HepG2 (cell line): Measurements from ENCODE around the gene NUDT1. TPM values are rescaled to one million over a fixed set of nuclear protein-coding genes. Genes with fewer than 3 reads are reported as not detected.

ENCODE experiments used
- ATAC-seq: fragments of 200-7000 bp; cut with Tn5 transposase; 3 replicates; pipeline ENCODE4 v1.9.1; 2020; ENCODE audit warnings: mild to moderate bottlenecking, moderate library complexity
- BruUV-seq: library from RNA; stranded (reverse); fragments of 400-500 nt; replicated peaks from 2 replicates; lab custom pipeline; 2021; lab: Mats Ljungman, UMichigan
- CTCF ChIA-PET: fragments of 300-600 bp; formaldehyde crosslinking; extraction: SDS; loops from one replicate; lab custom pipeline; 2021; ENCODE audit warnings: low total read pairs, inconsistent platforms, low intra/inter-chr PET ratio; lab: Yijun Ruan, JAX
- POLR2A ChIA-PET: fragments of 350-600 bp; sonication (Branson Sonifier 250); formaldehyde crosslinking; loops from one replicate; lab custom pipeline; 2020; ENCODE audit warnings: antibody characterized with exemption, inconsistent platforms; lab: Yijun Ruan, JAX
- DNase-seq: peaks from one replicate; pipeline ENCODE4 v3.0.0-alpha.2; 2015; ENCODE audit warnings: low spot score
- FAIRE-seq: peaks from 3 replicates; lab custom pipeline; 2011; peaks lifted over from hg19 to GRCh38; lab: Jason Lieb, UNC
- H2AFZ ChIP-seq: one replicate; pipeline ENCODE4 v1.6.1; 2011; ENCODE audit warnings: low read length, inconsistent platforms
- H3K27ac ChIP-seq: fragments of 300-600 bp; 3 replicates; pipeline ENCODE4 v1.8.0; 2011; ENCODE audit warnings: mixed run types, mild to moderate bottlenecking, mixed read lengths, low read length, inconsistent platforms; ENCODE audit not compliant: insufficient read depth; ENCODE audit errors: extremely low read length
- H3K27me3 ChIP-seq, 2 experiments: fragments of 200-600 bp in 1 of 2; 2 replicates in 1 of 2; 3 replicates in 1 of 2; pipeline versions ENCODE4 v1.6.0 to v1.8.0; 2011; ENCODE audit warnings: low read length in 2 of 2, mild to moderate bottlenecking in 2 of 2, moderate library complexity in 2 of 2, inconsistent platforms in 1 of 2; ENCODE audit not compliant: insufficient read depth in 2 of 2, control insufficient read depth in 1 of 2
- H3K36me3 ChIP-seq, 2 experiments: fragments of 200-600 bp in 1 of 2; replicated peaks in 1 of 2; 2 replicates in 1 of 2; 3 replicates in 1 of 2; pipeline versions ENCODE4 v1.5.1 to v1.8.0; 2011; ENCODE audit warnings: low read length in 2 of 2, inconsistent platforms in 1 of 2; ENCODE audit not compliant: insufficient read depth in 2 of 2, control insufficient read depth in 1 of 2
- H3K4me1 ChIP-seq: 2 replicates; pipeline ENCODE4 v1.5.1; 2012; ENCODE audit warnings: low read length, inconsistent platforms; ENCODE audit not compliant: insufficient read depth
- H3K4me2 ChIP-seq: 2 replicates; pipeline ENCODE4 v1.6.0; 2011; ENCODE audit warnings: low read depth, low read length, inconsistent platforms
- H3K4me3 ChIP-seq, 3 experiments: fragments of 200-600 bp in 1 of 3; sonication (generic), shearing (Covaris generic) in 1 of 3; replicated peaks in 1 of 3; 2 replicates each; pipeline ENCODE4 v1.5.1; 2011 to 2016; ENCODE audit warnings: low read length in 3 of 3, inconsistent platforms in 2 of 3, low read depth in 2 of 3, mild to moderate bottlenecking in 2 of 3, control low read depth in 1 of 3, mixed read lengths in 1 of 3; ENCODE audit not compliant: insufficient read depth in 1 of 3
- H3K79me2 ChIP-seq: one replicate; pipeline ENCODE4 v1.6.1; 2011; ENCODE audit warnings: low read length, inconsistent platforms; ENCODE audit not compliant: insufficient read depth
- H3K9ac ChIP-seq: 2 replicates; pipeline ENCODE4 v1.6.0; 2011; ENCODE audit warnings: mild to moderate bottlenecking, low read depth, low read length, inconsistent platforms; ENCODE audit not compliant: insufficient read depth
- H3K9me3 ChIP-seq: 2 replicates; pipeline ENCODE4 v1.5.1; 2012; ENCODE audit warnings: mild to moderate bottlenecking, low read length
- H4K20me1 ChIP-seq: 2 replicates; pipeline ENCODE4 v1.6.0; 2011; ENCODE audit warnings: inconsistent platforms, mild to moderate bottlenecking, low read length, moderate library complexity; ENCODE audit not compliant: insufficient read depth
- AGO1 ChIP-seq: fragments of 200-400 bp; formaldehyde crosslinking; IDR thresholded peaks from 2 replicates; pipeline ENCODE4 v1.6.1; 2017; ENCODE audit warnings: mild to moderate bottlenecking, low read depth, low read length, moderate library complexity; ENCODE audit not compliant: poor library complexity, severe bottlenecking
- FOSL2 ChIP-seq: sonication (generic); formaldehyde crosslinking; IDR thresholded peaks from 2 replicates; pipeline ENCODE4 v1.4.0; 2020; ENCODE audit warnings: missing genetic modification reagents
- KLF11 ChIP-seq: IDR thresholded peaks from 2 replicates; pipeline ENCODE4 v1.6.1; 2016; ENCODE audit warnings: missing compliant biosample characterization
- NFRKB ChIP-seq: fragments of 450-650 bp; IDR thresholded peaks from 2 replicates; pipeline ENCODE4 v1.6.1; 2017
- ZNF296 ChIP-seq: sonication (generic); formaldehyde crosslinking; conservative IDR thresholded peaks from 2 replicates; pipeline ENCODE4 v1.5.0; 2020; ENCODE audit warnings: mild to moderate bottlenecking, missing genetic modification reagents
- ZNF547 ChIP-seq: sonication (generic); formaldehyde crosslinking; IDR thresholded peaks from 2 replicates; pipeline ENCODE4 v1.5.1; 2020; ENCODE audit warnings: mild to moderate bottlenecking, missing genetic modification reagents
- ZNF724P ChIP-seq: sonication (generic); formaldehyde crosslinking; IDR thresholded peaks from 2 replicates; pipeline ENCODE4 v1.8.0; 2022; ENCODE audit warnings: missing genetic modification reagents, borderline replicate concordance
- WGBS: methylation state at CpG from one replicate; pipeline ENCODE4 v1.1.6; 2017; ENCODE audit warnings: low lambda C conversion rate; 5-methylcytosine and 5-hydroxymethylcytosine counted together
- in situ Hi-C: cut with HindIII; loops from 2 replicates; pipeline ENCODE4 v1.10.0; 2017; ENCODE audit warnings: low pct_unique_long_range_greater_than_20kb; ENCODE audit not compliant: extremely low pct_ligation_motif_present
- intact Hi-C: fragments of 100-400 bp; cut with micrococcal nuclease; formaldehyde crosslinking; loops from one replicate; pipeline ENCODE4 v1.10.0; 2022; ENCODE audit not compliant: unreplicated experiment
- polyA plus RNA-seq, 8 experiments: library from polyadenylated mRNA; depleted of rRNA in 3 of 8; stranded (reverse) in 7 of 8; unstranded in 1 of 8; fragments of >200 nt; fragmentation: Illumina TruSeq in 4 of 8; extraction: Trizol in 4 of 8; gene quantifications; 2 replicates each; pipeline versions ENCODE4 v1.2.1 to v1.2.3, GENCODE V29; 2011 to 2016; ENCODE audit warnings: low read depth in 4 of 8, missing spikeins in 1 of 8, mixed read lengths in 1 of 8; ENCODE audit not compliant: insufficient read depth in 1 of 8
- total RNA-seq, 5 experiments: library from RNA; depleted of rRNA; stranded (reverse); fragments of >200 nt; fragmentation: Illumina TruSeq; extraction: Trizol; gene quantifications; 2 replicates each; pipeline ENCODE4 v1.2.3, GENCODE V29; 2016; ENCODE audit warnings: low read depth in 1 of 5
- TF ChIP-seq, protein P1 (sequence below): sonication (generic); formaldehyde crosslinking; IDR thresholded peaks from 2 replicates; pipeline ENCODE4 v1.4.0; 2020; ENCODE audit warnings: missing genetic modification reagents, borderline replicate concordance

Gene NUDT1
- total and polyA plus RNA-seq, 2 of the 13 experiments (the other 11 are each of a cell fraction or from before 2014, with no cell fraction given) = 9.1 to 26.8 TPM

DNA sequence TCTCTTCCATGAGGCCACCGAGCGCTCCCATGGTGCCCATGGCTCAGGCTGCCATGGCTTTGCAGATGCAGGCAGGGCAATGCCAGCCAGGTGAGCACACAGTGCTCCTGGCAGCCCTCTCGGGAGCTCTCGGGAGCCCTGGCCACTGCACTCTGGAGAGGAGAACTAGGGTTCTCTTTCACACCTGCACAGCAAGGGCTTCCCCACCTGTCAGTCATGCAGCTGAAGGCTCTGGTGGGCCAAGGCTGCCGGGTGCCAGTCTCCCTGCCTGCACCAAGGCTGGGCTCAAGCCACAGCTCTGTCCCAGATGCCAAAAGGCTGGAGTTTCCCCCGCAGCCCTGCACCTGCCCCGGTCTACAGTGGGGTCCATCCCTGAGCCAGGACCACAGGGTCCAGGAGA, 32.6 kb downstream of the NUDT1 start:
- H3K9me3 ChIP-seq = no peaks in the 10 kb centered on the region
- intact Hi-C loops (no loop called here), in situ Hi-C loops (no loop called here)
- no peaks in the 10 kb centered on the region for H3K27me3 ChIP-seq
- H3K79me2 ChIP-seq = peaks cover 5% of the 10 kb centered on the region
- FAIRE-seq = no peak
- no peaks in the 10 kb centered on the region for H4K20me1 ChIP-seq
- no TSS peak for BruUV-seq
- H3K4me2 ChIP-seq = no peak overlapping the region
- H3K4me1 ChIP-seq = peaks cover 31% of the 10 kb centered on the region
- H3K36me3 ChIP-seq = peaks cover 15 to 37% of the 10 kb centered on the region in 2 experiments; a peak in 4 of 5 replicates
- no peak overlapping the region for H2AFZ ChIP-seq
- ChIA-PET CTCF (no interaction called here), POLR2A (no interaction called here)
- DNase-seq = no peak
- no peak overlapping the region for H3K9ac ChIP-seq
- no peak overlapping the region for H3K4me3 ChIP-seq
- TF ChIP-seq ZNF547 (no peak), KLF11 (CRISPR knock-in tag) (no peak), NFRKB (no peak)
- H3K27ac ChIP-seq = no peak overlapping the region
- ATAC-seq = no peak
- WGBS = 100% methylated on average over 4 of the region's 7 CpGs

GRCh38 chr7:2275101-2275500, 33.1 kb downstream of the NUDT1 start:
- intact Hi-C loops = no loop called here
- Histone ChIP-seq H4K20me1 (no peaks in the 10 kb centered on the region), H3K27ac (no peak overlapping the region), H3K9me3 (no peaks in the 10 kb centered on the region), H3K9ac (no peak overlapping the region), H3K27me3 (no peaks in the 10 kb centered on the region), H2AFZ (no peak overlapping the region), H3K4me2 (no peak overlapping the region), H3K4me1 (peaks cover 31% of the 10 kb centered on the region), H3K4me3 (no peak overlapping the region), H3K79me2 (peaks cover 7% of the 10 kb centered on the region), H3K36me3 (peaks cover 15 to 37% of the 10 kb centered on the region in 2 experiments; a peak in 4 of 5 replicates)
- DNase-seq (no peak), ATAC-seq (no peak), FAIRE-seq (no peak)
- BruUV-seq = no TSS peak
- WGBS = 98% methylated on average over 18 of the region's 18 CpGs
- POLR2A ChIA-PET = no interaction called here
- CTCF ChIA-PET = no interaction called here
- in situ Hi-C loops = no loop called here
- TF ChIP-seq ZNF724P (CRISPR knock-in tag) (no peak), FOSL2 (CRISPR knock-in tag) (no peak), ZNF296 (CRISPR knock-in tag) (no peak), AGO1 (no peak)
- TF ChIP-seq, protein P1, sequence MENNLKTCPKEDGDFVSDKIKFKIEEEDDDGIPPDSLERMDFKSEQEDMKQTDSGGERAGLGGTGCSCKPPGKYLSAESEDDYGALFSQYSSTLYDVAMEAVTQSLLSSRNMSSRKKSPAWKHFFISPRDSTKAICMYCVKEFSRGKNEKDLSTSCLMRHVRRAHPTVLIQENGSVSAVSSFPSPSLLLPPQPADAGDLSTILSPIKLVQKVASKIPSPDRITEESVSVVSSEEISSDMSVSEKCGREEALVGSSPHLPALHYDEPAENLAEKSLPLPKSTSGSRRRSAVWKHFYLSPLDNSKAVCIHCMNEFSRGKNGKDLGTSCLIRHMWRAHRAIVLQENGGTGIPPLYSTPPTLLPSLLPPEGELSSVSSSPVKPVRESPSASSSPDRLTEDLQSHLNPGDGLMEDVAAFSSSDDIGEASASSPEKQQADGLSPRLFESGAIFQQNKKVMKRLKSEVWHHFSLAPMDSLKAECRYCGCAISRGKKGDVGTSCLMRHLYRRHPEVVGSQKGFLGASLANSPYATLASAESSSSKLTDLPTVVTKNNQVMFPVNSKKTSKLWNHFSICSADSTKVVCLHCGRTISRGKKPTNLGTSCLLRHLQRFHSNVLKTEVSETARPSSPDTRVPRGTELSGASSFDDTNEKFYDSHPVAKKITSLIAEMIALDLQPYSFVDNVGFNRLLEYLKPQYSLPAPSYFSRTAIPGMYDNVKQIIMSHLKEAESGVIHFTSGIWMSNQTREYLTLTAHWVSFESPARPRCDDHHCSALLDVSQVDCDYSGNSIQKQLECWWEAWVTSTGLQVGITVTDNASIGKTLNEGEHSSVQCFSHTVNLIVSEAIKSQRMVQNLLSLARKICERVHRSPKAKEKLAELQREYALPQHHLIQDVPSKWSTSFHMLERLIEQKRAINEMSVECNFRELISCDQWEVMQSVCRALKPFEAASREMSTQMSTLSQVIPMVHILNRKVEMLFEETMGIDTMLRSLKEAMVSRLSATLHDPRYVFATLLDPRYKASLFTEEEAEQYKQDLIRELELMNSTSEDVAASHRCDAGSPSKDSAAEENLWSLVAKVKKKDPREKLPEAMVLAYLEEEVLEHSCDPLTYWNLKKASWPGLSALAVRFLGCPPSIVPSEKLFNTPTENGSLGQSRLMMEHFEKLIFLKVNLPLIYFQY (CRISPR knock-in tag) = no peak
